22Rv1 (cell line): ENCODE results near the gene RTN4R.

ENCODE experiments used
- H3K27ac ChIP-seq: fragments of 450-650 bp; 2 replicates; pipeline ENCODE4 v1.5.1; 2017
- CTCF ChIP-seq: fragments of 450-650 bp; IDR thresholded peaks from 2 replicates; pipeline ENCODE4 v1.5.1; 2017; ENCODE audit warnings: mild to moderate bottlenecking
- ZFX ChIP-seq: fragments of 450-650 bp; IDR thresholded peaks from 2 replicates; pipeline ENCODE4 v1.6.1; 2017; ENCODE audit warnings: antibody characterized with exemption, borderline replicate concordance

RTN4R gene

GRCh38 chr22:20246368-20247009, 21.6 kb downstream of the RTN4R start:
- no peak overlapping the region for H3K27ac ChIP-seq
- TF ChIP-seq ZFX = no peak
- TF ChIP-seq CTCF = no peak

GRCh38 chr22:20245577-20246367, 22.3 kb downstream of the RTN4R start:
- no peak for TF ChIP-seq ZFX
- TF ChIP-seq CTCF = no peak
- H3K27ac ChIP-seq = no peak overlapping the region

- H3K27ac ChIP-seq = no peak overlapping the region
- TF ChIP-seq ZFX (no peak), CTCF (no peak)
These were observed 23.2 kb downstream of the RTN4R start for GRCh38 chr22:20244691-20245576.

GRCh38 chr22:20244250-20244648, 23.9 kb downstream of the RTN4R start:
- TF ChIP-seq ZFX (no peak), CTCF (no peak)
- H3K27ac ChIP-seq = no peak overlapping the region

- TF ChIP-seq ZFX (no peak), CTCF (no peak)
- no peak overlapping the region for H3K27ac ChIP-seq
These were observed 24.4 kb downstream of the RTN4R start for GRCh38 chr22:20243537-20244249.

GRCh38 chr22:20243176-20243536, 25.0 kb downstream of the RTN4R start:
- H3K27ac ChIP-seq = no peak overlapping the region
- TF ChIP-seq ZFX = no peak
- no peak for TF ChIP-seq CTCF
